Kidney (tissue), 14 donors: ENCODE data around the gene KCTD11. TPM values are rescaled to one million over a fixed set of nuclear protein-coding genes. Genes with fewer than 3 reads are reported as not detected.

ENCODE experiments used
- DNase-seq, 5 donors: peaks; one replicate each; pipeline ENCODE4 v3.0.0-alpha.2; 2013 to 2020
- FAIRE-seq: peaks from 2 replicates; lab custom pipeline; 2012; peaks lifted over from hg19 to GRCh38; lab: Jason Lieb, UNC
- H3K27ac ChIP-seq, 2 donors: one replicate each; pipeline ENCODE4 v1.7.0; 2013; ENCODE audit warnings: low read depth in 2 of 2, low read length in 2 of 2, inconsistent platforms in 1 of 2
- H3K27me3 ChIP-seq: one replicate; pipeline ENCODE4 v1.7.1; 2013; ENCODE audit warnings: low read length, inconsistent platforms; ENCODE audit not compliant: control insufficient read depth, insufficient read depth
- H3K36me3 ChIP-seq, 3 donors: one replicate each; pipeline versions ENCODE4 v1.7.0 to v1.7.1; 2013; ENCODE audit warnings: low read length in 3 of 3, control low read depth in 1 of 3, inconsistent platforms in 1 of 3; ENCODE audit not compliant: insufficient read depth in 3 of 3, control insufficient read depth in 2 of 3
- H3K4me1 ChIP-seq, 3 donors: one replicate each; pipeline versions ENCODE4 v1.7.0 to v1.7.1; 2013; ENCODE audit warnings: low read length in 3 of 3, inconsistent platforms in 1 of 3, low read depth in 1 of 3; ENCODE audit not compliant: control insufficient read depth in 2 of 3, insufficient read depth in 2 of 3
- H3K4me3 ChIP-seq, 3 donors: one replicate each; pipeline versions ENCODE4 v1.7.0 to v1.8.1; 2013; ENCODE audit warnings: low read length in 3 of 3, control low read depth in 1 of 3, inconsistent platforms in 1 of 3
- H3K9ac ChIP-seq, 3 donors: one replicate each; pipeline versions ENCODE4 v1.7.0 to v1.7.1; 2013; ENCODE audit warnings: low read length in 3 of 3, control low read depth in 1 of 3, inconsistent platforms in 1 of 3
- H3K9me3 ChIP-seq, 3 donors: one replicate each; pipeline versions ENCODE4 v1.7.0 to v1.7.1; 2013; ENCODE audit warnings: low read length in 3 of 3, control low read depth in 1 of 3, inconsistent platforms in 1 of 3; ENCODE audit not compliant: control insufficient read depth in 2 of 3, insufficient read depth in 1 of 3
- CTCF ChIP-seq: IDR thresholded peaks from 3 replicates; pipeline ENCODE4 v1.5.1; 2012; ENCODE audit warnings: mild to moderate bottlenecking, moderate library complexity, borderline replicate concordance; ENCODE audit not compliant: insufficient read depth; ENCODE audit errors: extremely low read depth
- intact Hi-C: fragments of 100-400 bp; cut with DNase I; formaldehyde crosslinking; loops from one replicate; pipeline ENCODE4 v1.11.1; 2022
- polyA plus RNA-seq: library from polyadenylated mRNA; stranded (reverse); fragments of 350-450 nt; fragmentation: Illumina TruSeq; extraction: RNeasy Lipid Tissue Mini Kit (QIAGEN cat#74804); gene quantifications from one replicate; pipeline ENCODE4 v1.2.3, GENCODE V29; 2014; ENCODE audit warnings: low read depth, low replicate concordance; ENCODE audit not compliant: insufficient read depth
- total RNA-seq: library from RNA; stranded (reverse); fragmentation: NEBNext Ultra II Directional; extraction: Animal tissue kit (Norgen Biotek cat#: 25700); gene quantifications from one replicate; pipeline ENCODE4 v1.2.1, GENCODE V29; 2021
- donor health status: control.
- donor health status: control.
- donor health status: control.
- donor health status: control.
- donor health status: control.
- donor health status: DM: yes; HTN: yes; CAD: no.
- donor health status: Normal renal cell carcinoma (clear cell type).

KCTD11 gene
- total and polyA plus RNA-seq, 2 donors from 2014 or later = 7.2 to 14.4 TPM

GRCh38 chr17:7306911-7307685 lies 44.9 kb upstream of the KCTD11 start, which contains the start of gene EIF5A:
Gene EIF5A (plus strand): TSS chr17:7307628. CDS start chr17:7309636, 2,008 bp downstream.
- peaks cover 0 to 9% (median 0%) of the 10 kb centered on the region in 3 donors for H3K4me1 ChIP-seq
- DNase-seq = peak; percentile 100
- H3K36me3 ChIP-seq = peaks cover 7 to 23% (median 23%) of the 10 kb centered on the region in 3 donors
- no peak for TF ChIP-seq CTCF
- intact Hi-C loops = no loop called here
- FAIRE-seq = peak; percentile 44
- H3K27ac ChIP-seq = peak within 1 kb of the TSS; percentile 98
- H3K27me3 ChIP-seq = no peaks in the 10 kb centered on the region
- H3K4me3 ChIP-seq = peak within 1 kb of the TSS; percentile 80 to 95 (median 91)
- H3K9ac ChIP-seq = peak within 1 kb of the TSS; percentile 73 to 94 (median 92)
- no peaks in the 10 kb centered on the region for H3K9me3 ChIP-seq

GRCh38 chr17:7307686-7308624 lies 44.0 kb upstream of the KCTD11 start:
- no peak for TF ChIP-seq CTCF
- DNase-seq = peak in 3 of 5 donors; percentile 48 to 92 (median 79)
- no peaks in the 10 kb centered on the region for H3K27me3 ChIP-seq
- H3K9ac ChIP-seq = peak overlapping the region; percentile 57 to 94 (median 92)
- intact Hi-C loops = no loop called here
- H3K4me1 ChIP-seq = peaks cover 0 to 13% (median 0%) of the 10 kb centered on the region in 3 donors
- peaks cover 7 to 30% (median 27%) of the 10 kb centered on the region in 3 donors for H3K36me3 ChIP-seq
- H3K4me3 ChIP-seq = peak overlapping the region; percentile 80 to 95 (median 91)
- no peak for FAIRE-seq
- H3K27ac ChIP-seq = peak overlapping the region; percentile 96 to 98
- H3K9me3 ChIP-seq = no peaks in the 10 kb centered on the region

GRCh38 chr17:7308625-7309433 lies 43.1 kb upstream of the KCTD11 start:
- DNase-seq (peak; percentile 75 to 88 (median 83)), FAIRE-seq (no peak)
- intact Hi-C loops = no loop called here
- Histone ChIP-seq H3K4me3 (peak overlapping the region; percentile 80 to 95 (median 91)), H3K9ac (peak overlapping the region; percentile 57 to 94 (median 92)), H3K36me3 (peaks cover 13 to 39% (median 36%) of the 10 kb centered on the region in 3 donors), H3K27me3 (no peaks in the 10 kb centered on the region), H3K9me3 (no peaks in the 10 kb centered on the region), H3K27ac (peak overlapping the region; percentile 96 to 98), H3K4me1 (peaks cover 0 to 21% (median 5%) of the 10 kb centered on the region in 3 donors)
- no peak for TF ChIP-seq CTCF
